ENCODE data around the gene NTSR1. TPM values are rescaled to one million over a fixed set of nuclear protein-coding genes. Genes with fewer than 3 reads are reported as not detected.

Gene NTSR1
- total RNA-seq, 1 donor from 2014 or later = not detected

DNA sequence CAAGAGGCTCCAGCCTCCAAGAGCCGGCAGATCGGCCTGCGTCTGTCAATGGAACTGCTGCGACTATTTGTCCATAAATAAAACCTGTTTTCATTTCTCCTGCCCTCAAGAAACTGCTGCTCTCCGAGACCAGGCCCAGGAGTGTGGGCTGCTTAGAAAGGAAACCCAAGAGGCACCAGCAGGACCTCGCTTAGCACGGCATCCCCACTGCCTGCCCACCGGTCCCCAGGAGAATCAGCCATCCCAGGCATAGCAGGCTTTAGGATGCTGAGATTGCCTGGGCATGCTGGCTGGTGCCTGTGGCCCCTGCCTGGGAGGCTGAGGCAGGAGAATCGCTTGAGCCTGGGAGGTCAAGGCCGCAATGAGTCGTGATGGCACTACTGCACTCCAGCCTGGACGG is 17.6 kb downstream of the NTSR1 start:
- DNase-seq (ENCODE audit: low spot score) = no peak

DNA sequence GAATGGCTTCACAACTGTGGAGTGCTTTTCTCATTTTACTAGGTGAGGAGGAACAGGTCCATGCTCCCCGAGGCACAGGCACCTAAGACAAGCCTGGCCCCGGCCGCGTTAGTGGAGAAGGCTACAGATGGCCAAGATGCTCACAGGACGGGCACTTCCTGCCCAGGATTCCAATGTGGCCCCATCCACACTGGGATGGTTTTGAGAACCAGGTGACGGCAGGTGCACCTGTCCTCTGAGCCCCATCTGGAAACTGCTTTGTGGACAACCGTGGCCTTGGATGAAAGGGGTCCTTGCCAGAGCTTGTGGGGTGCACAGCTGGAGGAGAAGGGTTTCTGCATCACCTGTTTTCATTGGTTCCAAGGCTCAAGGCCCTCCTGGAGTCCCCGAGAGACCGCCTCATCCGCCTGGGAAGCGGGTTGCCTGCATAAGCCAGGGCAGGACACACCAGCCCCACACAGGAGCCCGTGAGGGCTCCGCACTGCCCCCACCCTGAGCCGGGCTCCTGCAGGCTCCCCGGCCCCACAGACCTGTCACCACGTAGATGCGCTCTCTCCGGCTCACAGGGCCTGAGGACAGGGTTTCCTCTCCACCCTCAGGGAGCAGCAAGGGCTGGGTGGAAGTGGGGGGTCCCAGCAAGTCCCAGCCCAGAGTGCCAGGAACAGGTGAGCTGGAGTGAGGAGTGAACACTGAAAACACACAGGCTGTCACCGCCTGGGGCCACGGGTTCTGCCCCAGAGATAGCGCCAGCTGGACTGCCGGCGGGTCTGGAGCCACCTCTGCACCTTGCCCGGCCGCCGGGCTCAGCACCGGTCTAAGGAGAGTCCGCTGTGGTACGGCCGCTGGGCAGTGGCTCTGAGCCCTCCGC is 18.3 kb downstream of the NTSR1 start:
- no peak for DNase-seq (ENCODE audit: low spot score)

DNA sequence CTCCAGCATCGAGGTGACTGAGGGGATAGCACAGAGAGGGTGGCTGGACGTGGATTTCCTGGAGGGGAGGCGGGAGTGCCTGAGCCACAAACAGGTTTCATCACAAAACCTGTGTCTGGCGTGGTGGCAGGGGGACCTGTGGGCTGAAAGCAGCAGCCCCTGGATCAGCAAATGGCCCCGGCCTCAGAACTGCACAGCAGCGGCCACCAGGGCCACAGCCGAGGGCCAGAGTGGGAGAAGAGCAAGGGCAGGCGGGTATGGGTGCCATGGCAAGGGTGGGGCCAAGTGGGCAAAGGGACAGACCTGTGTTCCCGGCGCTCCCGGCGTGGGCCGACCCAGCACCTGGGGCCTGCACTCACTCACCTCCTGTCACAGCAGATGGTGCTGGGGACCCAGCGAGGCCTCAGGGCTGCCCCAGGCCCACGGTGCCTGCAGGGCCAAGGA is 19.0 kb downstream of the NTSR1 start:
- no peak for DNase-seq (ENCODE audit: low spot score)

DNA sequence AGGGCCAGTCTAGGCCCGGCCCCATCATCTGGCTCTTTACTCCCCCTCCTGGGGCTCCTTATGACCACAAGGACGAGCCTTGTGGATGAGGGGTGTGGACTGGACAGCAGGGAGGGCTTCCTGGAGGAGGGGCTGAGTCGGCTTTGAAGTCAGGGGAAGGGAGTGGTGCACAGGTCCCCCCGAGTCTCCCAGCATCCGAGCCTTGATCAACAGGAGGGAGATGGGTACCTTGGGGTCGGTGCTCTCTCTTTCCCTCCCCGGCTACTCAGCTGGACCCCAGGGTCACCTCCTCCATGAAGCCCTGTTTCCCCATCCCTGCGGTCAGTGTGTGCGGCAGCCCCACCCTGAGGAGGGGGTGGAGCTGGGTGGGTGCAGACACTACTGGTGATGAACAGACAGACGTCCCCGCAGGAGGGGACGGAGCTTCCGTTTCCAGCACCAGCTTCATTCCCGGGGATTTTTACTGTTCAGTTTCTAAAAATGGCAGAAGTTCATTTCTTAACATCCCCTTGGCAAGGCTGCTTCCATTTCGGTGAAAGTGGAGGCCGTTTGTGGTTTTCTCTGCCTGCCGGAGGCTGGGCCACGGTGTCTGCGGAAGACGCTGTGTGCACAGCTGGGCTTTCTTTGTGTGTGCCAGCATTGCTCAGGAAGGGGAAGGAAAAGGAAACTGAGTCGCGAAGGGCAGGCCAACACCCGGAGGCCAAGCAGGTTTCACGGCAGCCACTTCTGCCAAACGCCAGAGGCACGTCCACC is 19.6 kb downstream of the NTSR1 start:
- no peak for DNase-seq (ENCODE audit: low spot score)

DNA sequence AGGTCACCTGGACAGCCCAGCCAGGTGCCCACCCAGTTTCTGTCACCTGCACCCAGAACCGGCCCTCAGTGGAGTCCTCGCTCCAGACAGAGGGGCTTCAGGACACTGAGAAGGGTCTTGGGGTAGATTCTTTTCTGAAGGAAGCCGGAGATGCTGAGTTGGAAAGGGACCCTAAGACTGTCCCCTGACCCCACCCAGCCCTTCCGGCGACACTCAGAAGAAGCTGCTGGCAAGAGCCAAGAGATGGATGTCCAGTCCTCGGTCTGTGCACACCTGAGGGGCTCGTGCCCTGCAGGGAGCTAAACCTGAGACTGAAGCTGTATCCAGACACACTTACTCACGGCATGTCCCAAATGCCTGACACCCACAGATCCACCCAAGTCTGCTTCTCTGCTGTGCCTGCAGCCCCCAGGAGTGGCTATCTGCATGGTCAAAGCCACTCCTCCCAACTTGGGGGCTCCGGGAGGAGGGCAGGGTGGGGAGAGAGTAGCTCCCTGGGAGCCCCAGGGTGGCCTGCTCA is 20.2 kb downstream of the NTSR1 start:
- no peak for DNase-seq (ENCODE audit: low spot score)

DNA sequence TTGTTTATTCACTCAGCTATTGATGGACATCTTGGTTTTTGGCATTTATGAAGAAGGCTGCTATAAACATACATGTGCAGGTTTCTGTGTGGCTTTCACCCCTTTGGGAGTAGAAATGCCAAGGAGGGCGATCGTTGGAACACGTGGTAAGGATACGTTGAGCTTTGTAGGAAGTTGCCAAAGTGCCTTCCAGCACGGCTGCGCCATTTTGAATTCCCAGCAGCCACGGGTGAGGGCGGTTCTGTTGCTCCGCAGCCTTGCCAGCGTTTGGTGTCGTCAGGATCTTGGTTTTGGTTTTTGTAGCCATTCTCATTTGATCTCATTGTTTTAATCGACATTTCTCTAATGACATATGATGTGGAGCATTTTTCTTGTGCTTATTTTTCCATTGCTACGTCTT is 21.8 kb downstream of the NTSR1 start:
- no peak for DNase-seq (ENCODE audit: low spot score)

DNA sequence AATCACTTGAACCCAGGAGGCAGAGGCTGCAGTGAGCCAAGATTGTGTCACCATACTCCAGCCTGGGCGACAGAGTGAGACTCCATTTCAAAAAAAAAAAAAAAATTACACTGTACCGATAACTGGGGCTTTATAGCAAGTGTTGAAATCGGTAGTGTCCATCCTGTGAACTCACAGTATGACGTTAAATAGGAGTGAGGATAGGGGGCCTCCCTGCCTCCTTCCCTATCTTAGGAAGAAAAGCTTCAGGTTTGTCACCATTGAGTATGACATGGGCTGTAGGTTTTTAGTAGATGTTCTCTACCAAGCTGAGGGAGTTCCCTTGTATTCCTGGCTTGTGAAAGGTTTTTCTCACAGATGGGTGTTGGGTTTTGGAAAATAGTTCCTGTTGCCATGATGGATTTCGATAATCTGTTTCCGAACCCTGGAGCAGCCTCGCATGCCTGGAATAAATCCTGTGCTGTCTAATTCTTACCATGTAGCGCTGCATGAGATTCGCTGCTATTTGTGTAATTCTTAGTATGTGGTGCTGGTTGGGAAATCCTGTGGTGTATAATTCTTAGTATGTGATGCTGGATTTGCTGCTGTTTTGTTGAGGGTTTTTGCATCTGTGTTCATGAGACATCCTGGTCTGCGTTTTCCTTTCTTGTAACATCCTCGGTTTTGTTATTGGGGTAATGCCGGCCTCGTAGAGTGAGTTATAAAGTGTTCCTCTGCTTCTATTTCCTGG is 23.6 kb downstream of the NTSR1 start:
- no peak for DNase-seq (ENCODE audit: low spot score)

DNA sequence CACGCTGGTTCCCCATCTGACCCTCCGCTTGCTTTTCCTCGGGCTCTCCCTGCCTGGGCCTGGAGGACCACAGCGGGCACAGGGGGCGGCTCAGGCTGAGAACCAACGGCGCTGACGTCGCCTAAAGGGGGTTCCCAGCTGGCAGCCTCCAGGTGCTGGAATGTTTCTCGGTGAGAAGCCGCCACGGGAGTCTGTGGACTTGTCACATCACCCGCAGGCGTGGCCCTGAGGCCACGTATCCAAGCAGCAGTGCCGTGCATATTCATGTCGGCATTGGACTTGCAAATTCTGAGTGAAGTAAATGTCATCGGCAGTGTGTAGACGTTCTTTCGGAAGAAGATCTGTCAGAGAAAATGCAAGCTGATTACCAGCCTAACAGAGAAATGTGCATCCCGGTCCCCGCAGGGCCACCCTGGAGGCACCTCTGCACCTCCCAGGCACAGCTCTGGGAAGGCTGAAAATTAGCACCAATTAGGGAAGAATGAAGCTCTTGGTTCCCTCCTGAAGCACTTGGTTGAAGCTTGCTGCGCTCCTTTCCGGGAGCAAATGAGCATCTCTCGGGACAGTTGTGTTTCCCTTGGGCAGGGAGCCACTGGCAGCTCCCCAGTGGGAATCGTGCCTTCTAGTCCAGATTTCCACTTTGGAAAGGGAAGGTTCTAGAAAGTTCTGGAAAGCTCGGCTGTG is 24.3 kb downstream of the NTSR1 start:
- DNase-seq (ENCODE audit: low spot score) = no peak

DNA sequence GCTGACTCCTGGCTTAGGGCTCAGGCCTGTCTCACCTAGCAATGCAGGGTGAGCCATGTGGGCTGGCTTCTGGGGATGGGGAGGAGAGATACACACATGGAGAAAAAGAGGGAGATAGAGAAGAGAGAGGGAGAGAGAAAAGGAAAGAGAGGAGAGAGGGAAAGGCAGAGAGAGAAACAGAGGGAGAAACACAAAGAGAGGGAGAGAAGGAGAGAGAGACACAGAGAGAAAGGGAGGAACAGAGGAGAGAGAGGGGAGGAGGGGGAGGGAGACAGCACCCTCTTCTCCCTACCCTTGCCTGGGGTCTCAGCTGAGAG is 24.8 kb downstream of the NTSR1 start:
- DNase-seq (ENCODE audit: low spot score) = no peak

DNA sequence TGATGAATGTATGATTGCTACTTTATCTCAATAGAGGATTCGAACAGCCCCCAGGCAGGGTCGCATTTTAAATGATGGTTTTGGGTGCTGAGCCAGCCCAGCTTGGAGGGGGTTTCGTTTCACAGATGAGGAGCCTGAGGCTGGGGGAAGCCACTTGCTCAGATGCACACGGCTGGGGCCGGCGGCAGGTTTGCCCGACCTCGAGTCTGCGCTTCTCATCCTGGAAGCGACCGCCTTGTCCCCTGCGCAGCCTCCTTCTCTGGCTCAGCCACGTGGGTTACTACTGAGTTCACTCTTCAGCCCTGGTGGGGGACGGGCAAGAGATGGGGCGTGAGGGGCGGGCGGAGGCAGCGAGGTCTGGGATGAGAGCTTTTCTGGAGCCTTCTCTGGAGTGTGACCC is 25.3 kb downstream of the NTSR1 start:
- DNase-seq (ENCODE audit: low spot score) = no peak

DNA sequence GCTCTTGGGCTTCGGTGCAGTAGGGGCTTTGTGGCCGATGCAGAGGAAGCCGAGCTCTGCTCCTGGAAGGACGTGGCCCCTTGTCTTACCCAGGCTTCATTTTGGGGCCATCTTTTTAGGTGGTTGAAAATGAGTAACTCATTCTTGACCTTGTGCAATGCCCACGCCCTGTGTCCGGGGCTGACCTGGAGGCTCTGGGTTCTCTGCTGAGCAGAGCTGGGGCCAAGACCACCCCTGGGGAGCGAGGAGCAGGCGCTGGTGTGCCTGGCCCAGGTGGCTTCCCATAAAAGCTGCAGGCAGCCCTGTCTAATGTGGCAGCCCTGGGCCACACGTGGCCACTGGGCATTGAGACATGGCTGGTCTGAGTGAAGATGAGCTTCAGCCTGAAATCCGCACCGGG is 25.7 kb downstream of the NTSR1 start:
- DNase-seq (ENCODE audit: low spot score) = no peak

DNA sequence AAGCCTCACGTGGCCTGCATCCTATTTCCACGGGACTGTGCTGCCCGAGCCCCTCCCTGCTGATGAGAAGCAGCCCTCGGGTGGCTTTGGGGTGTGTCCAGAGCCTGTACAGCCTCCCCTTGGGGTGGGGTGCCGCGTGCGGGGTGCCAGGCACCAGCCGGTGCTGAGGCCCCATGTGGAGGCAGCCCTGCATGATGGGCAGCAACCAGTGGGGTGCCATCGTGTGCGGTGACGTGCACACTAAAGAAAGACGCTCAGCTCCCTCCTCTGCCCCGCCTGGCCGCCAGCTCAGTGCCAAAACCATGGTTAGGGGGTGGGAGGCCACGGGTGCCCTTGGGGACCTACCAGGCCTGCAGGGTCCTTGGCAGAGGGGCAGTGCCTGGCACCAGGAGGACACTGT is 26.2 kb downstream of the NTSR1 start:
- DNase-seq (ENCODE audit: low spot score) = no peak

DNA sequence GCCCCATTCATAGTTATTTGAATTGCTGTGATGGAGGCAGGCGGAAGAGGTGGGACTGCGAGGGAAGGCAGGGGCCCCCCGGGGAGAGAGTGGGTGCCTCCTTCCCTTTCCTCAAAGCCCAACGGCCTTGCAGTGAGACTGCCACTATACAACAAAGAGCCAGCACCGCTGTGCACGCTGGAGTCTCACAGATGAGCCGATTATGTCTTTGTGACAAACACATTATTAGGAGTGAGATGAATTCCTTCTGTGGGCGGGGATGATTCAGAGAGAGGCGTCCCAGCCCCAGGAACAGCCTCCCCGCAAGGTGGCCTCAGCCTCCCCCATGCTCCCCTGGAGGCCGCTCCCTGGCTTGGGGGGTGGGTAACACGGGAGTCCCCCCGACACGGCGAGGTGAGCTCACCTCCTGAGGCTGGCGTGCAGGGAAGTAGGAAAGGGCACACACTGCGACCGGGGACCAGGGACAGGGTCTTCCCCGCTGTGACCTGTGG is 26.7 kb downstream of the NTSR1 start:
- no peak for DNase-seq (ENCODE audit: low spot score)

DNA sequence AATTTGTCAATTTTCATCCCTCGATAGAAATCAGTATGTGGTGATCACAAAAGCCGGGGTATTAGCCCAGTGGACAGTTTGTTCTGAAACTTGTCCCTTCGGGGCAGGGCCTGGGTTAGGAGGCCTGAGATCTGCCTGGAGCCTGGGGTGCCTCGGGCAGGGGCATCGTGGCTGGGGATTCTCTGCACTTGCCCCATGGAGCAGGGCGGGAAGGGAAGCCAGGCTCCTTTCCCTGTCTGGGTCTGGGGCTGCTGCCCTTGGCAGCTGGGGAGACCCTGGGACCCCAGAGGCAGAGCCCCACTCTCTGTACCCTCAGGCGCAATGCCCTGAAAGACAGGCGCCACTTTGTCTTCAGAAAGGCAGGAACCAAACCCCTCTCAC is 27.4 kb downstream of the NTSR1 start:
- no peak for DNase-seq (ENCODE audit: low spot score)

DNA sequence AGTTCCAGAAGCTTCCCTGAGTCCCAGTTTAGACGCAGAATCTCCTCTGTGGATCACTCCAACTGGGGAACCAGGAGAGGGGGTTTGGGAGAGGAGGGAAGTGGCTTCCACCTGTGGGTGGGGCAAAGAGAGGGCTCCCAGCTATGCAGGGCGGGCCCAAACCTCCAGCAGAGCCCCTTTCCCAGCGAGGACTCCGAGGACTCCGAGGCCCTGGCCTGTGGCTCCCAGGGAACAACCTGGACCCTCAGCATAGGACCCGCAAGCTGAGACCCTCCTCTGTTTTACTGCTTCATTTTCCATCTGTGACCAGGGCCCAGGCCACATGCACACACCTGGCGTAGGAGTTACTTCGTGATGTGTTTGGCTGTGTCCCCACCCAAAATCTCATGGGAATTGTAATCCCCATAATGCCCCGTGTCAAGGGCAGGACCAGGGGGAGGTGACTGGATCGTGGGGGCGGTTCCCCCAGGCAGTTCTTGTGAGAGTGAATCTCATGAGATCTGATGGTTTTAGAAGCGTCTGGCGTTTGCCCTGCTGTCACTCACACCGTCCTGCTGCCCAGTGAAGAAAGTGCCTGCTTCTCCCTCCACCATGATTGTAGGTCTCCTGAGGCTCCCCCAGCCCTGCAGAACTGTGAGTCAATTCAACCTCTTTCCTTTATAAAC is 27.9 kb downstream of the NTSR1 start:
- no peak for DNase-seq (ENCODE audit: low spot score)

DNA sequence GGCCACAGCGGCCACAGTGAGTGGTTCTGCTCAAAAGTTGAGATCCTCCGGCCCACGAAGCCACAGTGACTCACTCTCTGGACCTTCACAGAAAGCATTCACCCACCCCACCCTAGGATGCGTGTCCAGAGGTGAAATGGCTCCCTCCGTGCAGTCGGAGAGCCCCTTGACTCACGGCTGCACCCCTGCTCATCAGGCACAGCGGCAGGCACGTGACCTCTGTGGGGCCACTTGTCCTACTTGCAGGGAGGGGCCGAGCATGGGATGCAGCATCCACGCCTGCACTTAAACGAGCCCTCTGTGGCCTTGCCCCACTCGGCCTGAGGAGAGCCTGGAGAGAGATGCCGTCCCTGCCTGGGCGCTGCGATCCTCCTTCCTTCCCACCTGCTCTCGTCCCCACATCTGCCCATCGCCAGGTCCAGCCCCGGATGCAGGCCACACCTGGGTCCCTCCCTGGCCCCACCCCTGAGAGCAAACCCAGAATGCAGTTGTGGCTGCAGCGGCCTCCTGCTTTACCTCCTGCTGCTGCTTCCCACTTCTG is 28.7 kb downstream of the NTSR1 start:
- no peak for DNase-seq (ENCODE audit: low spot score)

DNA sequence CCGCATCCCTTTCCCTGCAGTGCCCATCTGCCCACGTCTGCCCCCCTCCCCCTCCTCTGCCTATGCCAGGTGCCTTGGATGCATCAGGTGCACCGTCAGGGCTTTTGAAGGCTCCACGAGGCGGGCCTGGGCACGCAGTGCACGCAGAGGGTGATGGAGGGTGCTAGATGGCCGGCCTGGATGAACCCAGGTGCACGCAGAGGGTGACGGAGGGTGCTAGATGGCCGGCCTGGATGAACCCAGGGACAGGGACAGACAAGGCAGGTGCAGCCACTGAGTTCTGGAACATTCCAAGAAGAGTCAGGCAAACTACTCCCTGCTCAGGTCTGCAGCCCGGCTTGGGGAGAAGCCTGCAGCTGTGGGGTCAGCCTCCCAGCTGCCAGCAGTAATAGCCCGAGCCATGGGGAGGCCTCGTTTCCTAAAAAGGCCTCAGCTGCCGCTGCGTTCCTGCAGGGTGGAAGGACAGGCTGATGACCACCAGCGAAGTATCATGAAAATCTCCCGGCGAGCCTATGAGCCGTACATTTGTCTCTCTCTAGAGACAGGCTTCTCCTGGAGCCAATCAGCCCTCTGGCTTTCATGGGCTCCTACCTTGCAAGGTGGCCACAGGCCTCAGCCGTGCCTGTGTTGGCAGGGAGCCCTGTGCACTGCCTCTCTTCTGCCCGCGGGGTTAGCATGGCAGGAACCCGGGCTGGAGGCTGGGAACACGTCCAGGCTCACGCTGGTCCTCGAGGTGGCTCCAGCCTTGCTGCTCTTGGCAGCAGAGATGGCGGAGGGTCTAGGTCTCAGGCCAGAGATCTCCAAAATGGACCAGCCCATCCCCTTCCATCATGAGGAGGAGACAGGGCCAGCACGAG is 29.6 kb downstream of the NTSR1 start:
- DNase-seq (ENCODE audit: low spot score) = no peak

DNA sequence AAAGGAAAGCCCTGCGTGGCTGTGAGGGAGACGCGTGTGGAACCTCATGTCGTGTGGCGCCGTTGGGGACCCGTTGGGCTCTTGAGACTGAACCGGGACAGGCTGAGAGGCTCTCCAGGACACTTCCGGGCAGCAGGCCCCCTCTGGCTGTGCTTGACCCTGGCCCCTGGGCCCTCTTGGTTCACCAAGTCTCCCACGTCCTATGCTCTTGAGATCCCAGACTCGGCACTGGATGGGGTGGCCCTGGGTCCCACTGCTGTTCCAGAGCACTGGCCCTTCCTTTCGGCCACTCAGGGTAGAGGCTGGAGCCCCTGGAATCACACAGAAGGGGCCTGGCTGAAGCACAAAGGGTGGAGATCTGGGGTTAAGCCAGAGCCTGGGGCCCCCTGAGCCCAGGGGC is 30.4 kb downstream of the NTSR1 start:
- no peak for DNase-seq (ENCODE audit: low spot score)

DNA sequence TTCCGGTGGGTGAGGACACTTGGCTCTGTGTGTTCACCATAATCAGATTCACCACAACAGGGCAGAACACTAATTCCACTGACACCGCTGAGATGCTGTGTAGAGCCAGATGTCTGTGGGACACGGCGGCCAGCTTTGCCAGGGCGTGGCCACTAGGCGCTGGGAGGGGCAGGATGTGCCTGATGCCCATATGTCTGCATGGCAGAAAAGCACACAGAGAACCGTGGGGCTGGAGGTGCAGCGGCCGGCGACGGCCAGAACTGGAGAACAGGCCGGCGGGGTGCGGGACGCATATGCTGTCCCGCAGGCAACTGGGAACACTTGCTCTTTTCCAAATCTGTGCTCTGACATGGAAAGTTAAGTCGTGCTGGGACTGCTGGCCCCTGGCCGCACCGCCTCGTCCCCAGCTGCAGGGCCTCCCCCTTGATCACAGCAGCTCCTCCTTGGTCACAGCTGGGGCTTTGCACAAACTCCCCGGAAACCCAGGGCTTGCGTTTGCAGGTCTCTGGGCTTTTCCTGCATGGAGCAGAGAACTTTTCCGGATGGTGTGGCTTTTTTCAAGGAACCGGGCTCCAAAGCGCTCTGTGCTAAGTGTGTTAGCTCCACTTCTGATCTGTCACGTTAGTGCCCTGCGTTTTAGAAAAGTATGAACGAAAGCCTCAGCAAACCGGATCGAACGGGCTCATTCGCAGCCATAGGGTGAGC is 31.1 kb downstream of the NTSR1 start:
- DNase-seq (ENCODE audit: low spot score) = no peak

Measured in ureter (tissue), 1 donor.